Lower leg skin (tissue), 4 donors: ENCODE data around the gene TBX4. TPM values are rescaled to one million over a fixed set of nuclear protein-coding genes. Genes with fewer than 3 reads are reported as not detected.
"Not testable (repeated sequence)": the region's sequence is repeated elsewhere in the genome, so short reads cannot be mapped to it uniquely, and the experiment has no call there.

ENCODE experiments used
- DNase-seq, 2 donors: peaks; one replicate each; pipeline ENCODE4 v3.0.0-alpha.2; 2019; ENCODE audit warnings: low spot score in 2 of 2
- H3K4me3 ChIP-seq: fragments of 200-600 bp; sonication (generic); 2 replicates; pipeline ENCODE4 v1.5.1; 2017; ENCODE audit warnings: mild to moderate bottlenecking, low read depth; ENCODE audit not compliant: poor library complexity, severe bottlenecking
- CTCF ChIP-seq, 3 donors: fragments of 450-650 bp; IDR thresholded peaks; one replicate each; pipeline ENCODE4 v1.5.1; 2016; ENCODE audit warnings: antibody characterized with exemption in 3 of 3, mild to moderate bottlenecking in 3 of 3, moderate library complexity in 2 of 3
- POLR2A ChIP-seq, 2 donors: fragments of 450-650 bp; IDR thresholded peaks; one replicate each; pipeline ENCODE4 v1.6.1; 2016 to 2017; ENCODE audit warnings: antibody characterized with exemption in 2 of 2, mild to moderate bottlenecking in 1 of 2, moderate library complexity in 1 of 2
- WGBS, 2 donors: methylation state at CpG; one replicate each; pipeline ENCODE4 v1.1.5; 2018; 5-methylcytosine and 5-hydroxymethylcytosine counted together
- intact Hi-C: fragments of 100-400 bp; cut with DNase I; formaldehyde crosslinking; loops from one replicate; pipeline ENCODE4 v1.15.0; 2023; ENCODE audit warnings: low total_unique reads
- total RNA-seq, 4 donors: library from RNA; depleted of rRNA; stranded (reverse); fragments of >200 nt; gene quantifications; one replicate each; pipeline ENCODE4 v1.1.0, GENCODE V29; 2016

TBX4 gene
- total RNA-seq, 4 donors from 2014 or later: 0.53 TPM; not detected in 3

- no peak overlapping the region for H3K4me3 ChIP-seq
- DNase-seq: no peak
- 52 to 56% methylated on average over 5 of the region's 5 CpGs for WGBS, 2 donors
- intact Hi-C loops: no loop called here
- TF ChIP-seq POLR2A (IDR thresholded peaks at IDR 0.05): no peak
- no peak for TF ChIP-seq CTCF (IDR thresholded peaks at IDR 0.05)
Measured at GRCh38 chr17:61508912-61509311, 56.7 kb downstream of the TBX4 start.

GRCh38 chr17:61509454-61509853 lies 57.2 kb downstream of the TBX4 start:
- DNase-seq, intact Hi-C loops, H3K4me3 ChIP-seq: not testable (repeated sequence)
- WGBS, 2 donors: 78 to 83% methylated on average over 5 of the region's 5 CpGs

GRCh38 chr17:61510237-61510636 lies 58.0 kb downstream of the TBX4 start:
- no peak for TF ChIP-seq CTCF (IDR thresholded peaks at IDR 0.05)
- no peak for TF ChIP-seq POLR2A (IDR thresholded peaks at IDR 0.05)
- intact Hi-C loops: no loop called here
- no peak overlapping the region for H3K4me3 ChIP-seq
- WGBS, 2 donors: 67 to 73% methylated on average over 6 of the region's 6 CpGs
- no peak for DNase-seq

DNA sequence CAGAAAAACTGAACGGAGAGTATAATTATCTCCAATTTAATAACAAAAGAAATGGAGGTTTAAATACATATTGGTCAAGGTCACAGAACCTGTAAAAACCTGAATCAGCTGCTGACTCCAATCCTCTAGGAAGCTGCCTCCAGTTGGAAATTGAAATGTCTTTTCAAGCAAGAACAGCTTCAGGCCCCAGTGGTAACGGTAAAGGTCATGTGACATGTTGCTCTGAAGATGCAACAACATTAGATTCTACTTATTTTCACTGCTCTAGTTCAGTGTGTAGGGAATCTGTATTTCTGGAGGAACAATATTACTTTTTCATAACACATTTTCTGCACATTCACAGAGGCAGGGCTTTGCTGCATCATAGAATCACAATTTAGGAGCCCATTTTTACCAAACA lies 58.8 kb downstream of the TBX4 start:
- H3K4me3 ChIP-seq: no peak overlapping the region
- TF ChIP-seq CTCF (IDR thresholded peaks at IDR 0.05) (no peak), POLR2A (IDR thresholded peaks at IDR 0.05) (no peak)
- no peak for DNase-seq
- intact Hi-C loops: no loop called here
- WGBS, 2 donors: 64 to 70% methylated on average over 2 of the region's 2 CpGs

DNA sequence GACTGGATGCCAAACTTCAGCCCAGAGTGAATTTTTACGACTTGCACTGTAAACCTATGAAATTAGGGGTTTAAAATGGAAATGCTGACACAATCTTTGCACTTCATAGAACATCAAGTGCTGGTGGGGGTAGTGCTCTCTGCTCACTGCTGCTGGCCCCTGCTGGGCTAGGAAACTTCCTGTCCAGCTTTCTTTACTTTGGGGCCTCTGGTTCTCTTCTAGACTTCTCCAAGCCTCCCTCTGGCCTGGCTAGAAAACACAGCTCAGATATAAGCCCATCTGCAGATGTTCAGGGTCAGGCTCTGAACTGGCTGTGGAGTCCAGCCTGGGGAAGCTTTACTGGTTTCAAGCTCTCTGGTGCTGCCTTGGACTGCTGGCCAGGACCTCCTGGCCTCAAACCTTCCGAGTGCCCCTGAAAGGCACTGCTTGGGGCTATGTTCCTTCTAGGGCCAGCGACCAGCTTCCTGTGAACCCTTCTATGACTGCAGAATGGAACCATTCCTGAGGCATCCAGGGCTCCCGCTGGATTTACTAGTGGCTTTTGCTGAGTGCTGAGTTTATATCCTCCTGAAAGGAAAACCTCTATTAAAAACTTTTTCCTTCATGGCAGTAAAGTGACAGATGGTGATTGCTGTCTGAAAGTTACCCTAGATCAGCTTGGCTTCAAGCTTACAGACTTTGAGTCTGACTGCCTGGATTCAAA lies 59.4 kb downstream of the TBX4 start:
- WGBS, 2 donors: 77 to 85% methylated on average over 4 of the region's 4 CpGs
- intact Hi-C loops: no loop called here
- no peak overlapping the region for H3K4me3 ChIP-seq
- no peak for DNase-seq
- TF ChIP-seq CTCF (IDR thresholded peaks at IDR 0.05) (no peak), POLR2A (IDR thresholded peaks at IDR 0.05) (no peak)

DNA sequence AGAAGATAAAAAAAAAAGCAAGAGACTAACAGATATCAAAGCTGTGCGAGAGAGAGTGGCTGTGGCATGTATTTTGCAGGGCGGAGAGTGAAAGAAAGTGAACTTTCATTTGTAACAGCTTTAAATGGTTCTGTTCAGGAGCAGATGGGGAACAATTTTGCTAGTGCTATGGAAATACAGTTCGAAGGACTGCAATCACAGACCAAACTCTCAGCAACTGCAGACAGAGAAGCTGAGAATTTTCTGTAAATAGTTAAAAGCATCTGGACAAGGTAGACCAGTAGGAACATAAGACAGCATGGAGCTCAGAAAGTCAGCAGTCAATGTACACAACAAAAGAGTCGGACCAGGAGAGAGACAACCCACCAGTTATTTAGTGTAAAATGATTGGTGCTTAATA lies 62.3 kb downstream of the TBX4 start:
- TF ChIP-seq POLR2A (IDR thresholded peaks at IDR 0.05): no peak
- no peak for TF ChIP-seq CTCF (IDR thresholded peaks at IDR 0.05)
- no peak for DNase-seq
- no peak overlapping the region for H3K4me3 ChIP-seq
- intact Hi-C loops: no loop called here
- WGBS, 2 donors: 61 to 68% methylated on average over 4 of the region's 4 CpGs
